H1 (cell line): ENCODE measurements around the gene SLMAP. TPM values are rescaled to one million over a fixed set of nuclear protein-coding genes. Genes with fewer than 3 reads are reported as not detected.

Experiments used
- CTCF ChIA-PET: fragments of 300-600 bp; sonication (Branson Sonifier 250); formaldehyde crosslinking; loops from one replicate; lab custom pipeline; 2021; ENCODE audit not compliant: partially characterized antibody; lab: Charles Lee
- POLR2A ChIA-PET: fragments of 300-600 bp; sonication (Branson Sonifier 250); formaldehyde crosslinking; loops from one replicate; lab custom pipeline; 2021; ENCODE audit warnings: inconsistent platforms; ENCODE audit not compliant: partially characterized antibody; lab: Charles Lee
- DNase-seq, 2 experiments: peaks; one replicate each; pipeline versions ENCODE4 v3.0.0 to v3.0.0-alpha.2; 2010 to 2022; ENCODE audit warnings: low spot score in 2 of 2, low read depth in 1 of 2, mixed read lengths in 1 of 2
- FAIRE-seq: peaks from 2 replicates; lab custom pipeline; 2011; peaks lifted over from hg19 to GRCh38; lab: Jason Lieb, UNC
- H2AFZ ChIP-seq: 2 replicates; pipeline ENCODE4 v1.8.1; 2012; ENCODE audit warnings: low read length, inconsistent platforms
- H2AK5ac ChIP-seq: 2 replicates; pipeline ENCODE4 v1.6.1; 2013; ENCODE audit warnings: low read depth, low read length
- H2BK120ac ChIP-seq: replicated peaks from 2 replicates; pipeline ENCODE3; 2013; ENCODE audit warnings: low read depth, low read length, inconsistent platforms
- H2BK12ac ChIP-seq: 2 replicates; pipeline ENCODE4 v1.6.1; 2013; ENCODE audit warnings: low read depth, low read length
- H2BK15ac ChIP-seq: 2 replicates; pipeline ENCODE4 v1.6.1; 2013; ENCODE audit warnings: low read length
- H2BK20ac ChIP-seq: 2 replicates; pipeline ENCODE4 v1.6.1; 2013; ENCODE audit warnings: low read length
- H2BK5ac ChIP-seq: 2 replicates; pipeline ENCODE4 v1.6.1; 2013; ENCODE audit warnings: low read depth, low read length
- H3K14ac ChIP-seq: 2 replicates; pipeline ENCODE4 v1.6.1; 2013; ENCODE audit warnings: inconsistent platforms; ENCODE audit not compliant: insufficient read length
- H3K18ac ChIP-seq: 2 replicates; pipeline ENCODE4 v1.6.1; 2013; ENCODE audit warnings: low read length; ENCODE audit errors: extremely low read depth
- H3K23ac ChIP-seq: 2 replicates; pipeline ENCODE4 v1.6.1; 2013; ENCODE audit warnings: inconsistent platforms; ENCODE audit not compliant: insufficient read length
- H3K23me2 ChIP-seq: 2 replicates; pipeline ENCODE4 v1.6.1; 2013; ENCODE audit warnings: low read depth, low read length
- H3K27ac ChIP-seq: 2 replicates; pipeline ENCODE4 v1.6.1; 2011; ENCODE audit warnings: low read depth, low read length, inconsistent platforms
- H3K27me3 ChIP-seq, 4 experiments: replicated peaks in 1 of 4; 1 replicate in 1 of 4; 2 replicates in 3 of 4; pipeline versions ENCODE4 v1.6.1 to v1.8.1; 2011 to 2013; ENCODE audit warnings: low read length in 3 of 4, mild to moderate bottlenecking in 3 of 4, inconsistent platforms in 2 of 4, mixed read lengths in 2 of 4, moderate library complexity in 1 of 4; ENCODE audit not compliant: control insufficient read depth in 3 of 4, insufficient read depth in 3 of 4; ENCODE audit errors: extremely low read depth in 1 of 4
- H3K36me3 ChIP-seq, 4 experiments: 2 replicates each; pipeline versions ENCODE4 v1.6.1 to v1.8.1; 2011 to 2013; ENCODE audit warnings: mild to moderate bottlenecking in 4 of 4, low read length in 3 of 4, moderate library complexity in 2 of 4, control low read depth in 1 of 4, inconsistent platforms in 1 of 4; ENCODE audit not compliant: insufficient read depth in 4 of 4, control insufficient read depth in 2 of 4
- H3K4ac ChIP-seq: replicated peaks from 2 replicates; pipeline ENCODE3; 2013; ENCODE audit warnings: low read length, low read depth, mixed read lengths, inconsistent platforms; ENCODE audit not compliant: insufficient read length
- H3K4me1 ChIP-seq, 4 experiments: replicated peaks in 1 of 4; 1 replicate in 1 of 4; 2 replicates in 3 of 4; pipeline versions ENCODE4 v1.6.1 to v1.8.1; 2011 to 2013; ENCODE audit warnings: low read length in 3 of 4, inconsistent platforms in 2 of 4, mixed read lengths in 1 of 4; ENCODE audit not compliant: insufficient read depth in 4 of 4, control insufficient read depth in 3 of 4
- H3K4me2 ChIP-seq, 2 experiments: 2 replicates each; pipeline versions ENCODE4 v1.6.1 to v1.8.1; 2011 to 2013; ENCODE audit warnings: low read depth in 2 of 2, low read length in 2 of 2, control low read depth in 1 of 2, inconsistent platforms in 1 of 2, mild to moderate bottlenecking in 1 of 2; ENCODE audit not compliant: insufficient read depth in 1 of 2
- H3K4me3 ChIP-seq, 4 experiments: fragments of 200-600, 300-600 bp in 1 of 4; sonication (generic), shearing (Covaris generic), sonication (Bioruptor Twin) in 1 of 4; 2 replicates each; pipeline versions ENCODE4 v1.5.1 to v1.8.1; 2011 to 2016; ENCODE audit warnings: low read length in 4 of 4, low read depth in 3 of 4, control low read depth in 2 of 4, inconsistent platforms in 2 of 4, mild to moderate bottlenecking in 2 of 4, mixed read lengths in 1 of 4, moderate library complexity in 1 of 4; ENCODE audit not compliant: insufficient read depth in 2 of 4; ENCODE audit errors: extremely low read depth in 1 of 4
- H3K56ac ChIP-seq: replicated peaks from 2 replicates; pipeline ENCODE3; 2013; ENCODE audit warnings: low read depth, mild to moderate bottlenecking, mixed read lengths, low read length, inconsistent platforms; ENCODE audit not compliant: insufficient read length
- H3K79me1 ChIP-seq: 2 replicates; pipeline ENCODE4 v1.6.1; 2013; ENCODE audit warnings: low read depth, low read length, control low read depth
- H3K79me2 ChIP-seq, 2 experiments: 2 replicates each; pipeline versions ENCODE4 v1.6.1 to v1.8.1; 2012 to 2013; ENCODE audit warnings: low read length in 2 of 2, mild to moderate bottlenecking in 2 of 2, inconsistent platforms in 1 of 2; ENCODE audit not compliant: insufficient read depth in 2 of 2, control insufficient read depth in 1 of 2
- H3K9ac ChIP-seq, 4 experiments: replicated peaks in 1 of 4; 1 replicate in 1 of 4; 2 replicates in 3 of 4; pipeline versions ENCODE4 v1.6.1 to v1.8.1; 2011 to 2013; ENCODE audit warnings: low read depth in 3 of 4, low read length in 3 of 4, control low read depth in 2 of 4, mild to moderate bottlenecking in 2 of 4, moderate library complexity in 2 of 4, inconsistent platforms in 1 of 4; ENCODE audit errors: extremely low read depth in 1 of 4
- H3K9me3 ChIP-seq, 2 experiments: 2 replicates each; pipeline versions ENCODE4 v1.6.1 to v1.8.1; 2012 to 2013; ENCODE audit warnings: mild to moderate bottlenecking in 2 of 2, moderate library complexity in 2 of 2, control low read depth in 1 of 2, inconsistent platforms in 1 of 2, low read depth in 1 of 2, low read length in 1 of 2, mixed read lengths in 1 of 2; ENCODE audit not compliant: insufficient read depth in 2 of 2
- H4K20me1 ChIP-seq, 2 experiments: replicated peaks in 1 of 2; 2 replicates each; pipeline versions ENCODE3 to v1.8.1; 2011 to 2013; ENCODE audit warnings: inconsistent platforms in 2 of 2, low read length in 2 of 2, mild to moderate bottlenecking in 1 of 2; ENCODE audit not compliant: insufficient read depth in 2 of 2, control insufficient read depth in 1 of 2
- H4K5ac ChIP-seq: 2 replicates; pipeline ENCODE4 v1.6.1; 2013; ENCODE audit warnings: low read length, low read depth, mixed read lengths, inconsistent platforms; ENCODE audit not compliant: insufficient read length
- H4K8ac ChIP-seq: 2 replicates; pipeline ENCODE4 v1.8.0; 2013; ENCODE audit warnings: mild to moderate bottlenecking, moderate library complexity, low read length, inconsistent platforms; ENCODE audit not compliant: insufficient read depth; ENCODE audit errors: extremely low read depth
- H4K91ac ChIP-seq: replicated peaks from 2 replicates; pipeline ENCODE3; 2013; ENCODE audit warnings: low read length, mixed read lengths, inconsistent platforms; ENCODE audit not compliant: insufficient read length
- BCL11A ChIP-seq, 2 experiments: IDR thresholded peaks; one replicate each; pipeline ENCODE4 v1.6.1; 2011; ENCODE audit warnings: low read depth in 2 of 2, low read length in 2 of 2, mild to moderate bottlenecking in 2 of 2
- CBX8 ChIP-seq: fragments of 300-800, 300-1000 bp; sonication (generic); IDR thresholded peaks from 2 replicates; pipeline ENCODE4 v1.7.1; 2016; ENCODE audit warnings: low read depth, low read length, borderline replicate concordance
- CREB1 ChIP-seq: IDR thresholded peaks from 2 replicates; pipeline ENCODE4 v1.6.1; 2012; ENCODE audit warnings: inconsistent platforms
- SIN3A ChIP-seq, 2 experiments: IDR thresholded peaks in 1 of 2; conservative IDR thresholded peaks in 1 of 2; 2 replicates each; pipeline ENCODE4 v1.6.1; 2011 to 2012; ENCODE audit warnings: low read length in 2 of 2, improper control_type of control experiment in 1 of 2, low read depth in 1 of 2, mild to moderate bottlenecking in 1 of 2
- ZNF274 ChIP-seq: IDR thresholded peaks from 2 replicates; pipeline ENCODE4 v1.7.0; 2012; ENCODE audit warnings: low read length, borderline replicate concordance; ENCODE audit errors: extremely low read depth
- WGBS, 2 experiments: shearing (Covaris generic) in 1 of 2; methylation state at CpG; one replicate each; pipeline versions ENCODE4 v1.1.6 to v1.1.7; 2013 to 2015; ENCODE audit warnings: low lambda C conversion rate in 2 of 2, mixed read lengths in 2 of 2, inconsistent platforms in 1 of 2, low coverage in 1 of 2, missing lambda C conversion rate in 1 of 2; ENCODE audit not compliant: insufficient replicate concordance in 2 of 2, insufficient coverage in 1 of 2, insufficient read length in 1 of 2; ENCODE audit errors: extremely low coverage in 1 of 2, missing lambda C conversion rate in 1 of 2; 5-methylcytosine and 5-hydroxymethylcytosine counted together
- polyA plus RNA-seq, 7 experiments: library from polyadenylated mRNA; depleted of rRNA in 3 of 7; stranded (reverse) in 5 of 7; unstranded in 2 of 7; fragments of >200 nt in 5 of 7; fragments of 200-250 nt in 2 of 7; gene quantifications; 1 replicate in 5 of 7; 2 replicates in 1 of 7; 4 replicates in 1 of 7; pipeline versions ENCODE4 v1.2.1 to v1.2.3, GENCODE V29; 2011 to 2013; ENCODE audit warnings: missing spikeins in 2 of 7, mixed read lengths in 2 of 7
- total RNA-seq: library from RNA; stranded (reverse); fragmentation: NEBNext Ultra II Directional; extraction: Animal tissue kit (Norgen Biotek cat#: 25700); gene quantifications from 2 replicates; pipeline ENCODE4 v1.2.1, GENCODE V29; 2021

Gene SLMAP
- total and polyA plus RNA-seq, 2 of the 8 experiments (the other 6 are each of a cell fraction or from before 2014, with no cell fraction given) = 13.6 to 70.4 TPM

- Histone ChIP-seq H4K91ac (no peak overlapping the region), H3K4me1 (peaks cover 0 to 8% (median 5%) of the 10 kb centered on the region in 4 experiments; a peak in 5 of 7 replicates), H3K23ac (no peak overlapping the region), H2BK5ac (no peak overlapping the region), H4K8ac (no peak overlapping the region), H3K23me2 (no peaks in the 10 kb centered on the region), H4K5ac (no peak overlapping the region), H3K14ac (no peak overlapping the region), H2BK20ac (no peak overlapping the region), H2BK120ac (no peak overlapping the region), H3K4ac (no peak overlapping the region), H3K79me2 (no peaks in the 10 kb centered on the region), H3K4me3 (no peak overlapping the region), H3K4me2 (no peak overlapping the region), H2AFZ (no peak overlapping the region; the same call in 1 of the 2 replicates), H3K79me1 (no peaks in the 10 kb centered on the region), H4K20me1 (no peaks in the 10 kb centered on the region), H3K18ac (no peak overlapping the region), H3K36me3 (no peaks in the 10 kb centered on the region), H3K56ac (no peak overlapping the region), H2BK12ac (no peak overlapping the region), H3K9ac (no peak overlapping the region), H3K27ac (no peak overlapping the region), H3K9me3 (no peaks in the 10 kb centered on the region), H2AK5ac (no peak overlapping the region), H3K27me3 (no peaks in the 10 kb centered on the region), H2BK15ac (no peak overlapping the region)
- DNase-seq = no peak
- no peak for FAIRE-seq
- ChIA-PET CTCF (interaction anchor here (0.7 to 2.9 kb wide), 3 partner anchors 12 to 230 kb away, joined by 3 to 10 read pairs (median 5); no protein-coding TSS in a partner anchor), POLR2A (no interaction called here)
- 84% methylated on average over 3 of the region's 3 CpGs; no CpG with 5 or more reads in 1 of the 2 experiments for WGBS, 2 experiments
- TF ChIP-seq SIN3A (conservative IDR thresholded peaks at IDR 0.05 in 1 of 2, IDR thresholded peaks at IDR 0.05 in 1 of 2; ENCODE audit: low read depth in 1 of 2, low read length in 2 of 2) = no peak
- no peak for TF ChIP-seq CREB1
- TF ChIP-seq BCL11A (IDR thresholded peaks at IDR 0.05; ENCODE audit: low read depth in 2 of 2, low read length in 2 of 2) = no peak
- TF ChIP-seq CBX8 = no peak
- TF ChIP-seq ZNF274 = no peak
These were observed 200.2 kb downstream of the SLMAP start for GRCh38 chr3:57956119-57956832.
